A549 (cell line): ENCODE results near the gene PAEP. TPM values are rescaled to one million over a fixed set of nuclear protein-coding genes. Genes with fewer than 3 reads are reported as not detected.

Experiments
- ATAC-seq, 2 experiments: fragments of 200-7000 bp in 1 of 2; fragments of >200 bp in 1 of 2; cut with Nextera tagmentation in 1 of 2; cut with Tn5 transposase in 1 of 2; 3 replicates each; pipeline versions ENCODE4 v1.8.0 to v1.9.1; 2018 to 2020; ENCODE audit warnings: mild to moderate bottlenecking in 1 of 2, moderate library complexity in 1 of 2
- CTCF ChIA-PET: fragments of 300-600 bp; sonication (Branson Sonifier 250); formaldehyde crosslinking; extraction: SDS; loops from one replicate; lab custom pipeline; 2021; ENCODE audit warnings: antibody characterized with exemption, inconsistent platforms; lab: Yijun Ruan, JAX
- POLR2A ChIA-PET: fragments of 350-600 bp; formaldehyde crosslinking; extraction: SDS; loops from one replicate; lab custom pipeline; 2021; ENCODE audit warnings: antibody characterized with exemption, inconsistent platforms; lab: Yijun Ruan, JAX
- DNase-seq, 2 experiments: peaks; one replicate each; pipeline versions ENCODE4 v3.0.0 to v3.0.0-alpha.2; 2011 to 2016; ENCODE audit warnings: low read depth in 1 of 2, low spot score in 1 of 2
- FAIRE-seq: peaks from 2 replicates; lab custom pipeline; 2011; peaks lifted over from hg19 to GRCh38; lab: Jason Lieb, UNC
- H3K27ac ChIP-seq, 2 experiments: fragments of >200 bp; sonication (Bioruptor Twin); formaldehyde crosslinking; 3 replicates each; pipeline ENCODE4 v1.5.1; 2016 to 2017
- H3K4me1 ChIP-seq: fragments of >200 bp; sonication (Bioruptor Twin); formaldehyde crosslinking; 3 replicates; pipeline ENCODE4 v1.6.1; 2016
- H3K4me2 ChIP-seq: fragments of >200 bp; sonication (Bioruptor Twin); formaldehyde crosslinking; 3 replicates; pipeline ENCODE4 v1.6.1; 2016
- H3K4me3 ChIP-seq: fragments of >200 bp; sonication (Bioruptor Twin); formaldehyde crosslinking; 3 replicates; pipeline ENCODE4 v1.5.1; 2016
- H3K9me3 ChIP-seq: fragments of >200 bp; sonication (Bioruptor Twin); formaldehyde crosslinking; 3 replicates; pipeline ENCODE4 v1.6.1; 2016
- BCL3 ChIP-seq: fragments of >200 bp; sonication (Bioruptor Twin); formaldehyde crosslinking; IDR thresholded peaks from 3 replicates; pipeline ENCODE4 v1.6.1; 2016
- CBX8 ChIP-seq: fragments of 200-600 bp; sonication (generic); IDR thresholded peaks from 2 replicates; pipeline ENCODE4 v1.6.1; 2016
- EP300 ChIP-seq, 2 experiments: fragments of >200 bp; sonication (Bioruptor Twin); formaldehyde crosslinking; IDR thresholded peaks; 2 replicates in 1 of 2; 3 replicates in 1 of 2; pipeline ENCODE4 v1.6.1; 2016 to 2017
- FOSL2 ChIP-seq, 2 experiments: fragments of 450-650 bp in 1 of 2; fragments of >200 bp in 1 of 2; sonication (Bioruptor Twin) in 1 of 2; formaldehyde crosslinking; IDR thresholded peaks; 2 replicates each; pipeline versions ENCODE4 v1.5.0 to v1.6.1; 2016 to 2020; ENCODE audit warnings: mild to moderate bottlenecking in 1 of 2, moderate library complexity in 1 of 2
- FOXS1 ChIP-seq: fragments of 250-450 bp; sonication (Bioruptor Pico); IDR thresholded peaks from 2 replicates; pipeline ENCODE4 v1.5.0; 2020; ENCODE audit warnings: mild to moderate bottlenecking, moderate library complexity
- HDAC2 ChIP-seq: fragments of 200-600 bp; sonication (generic); IDR thresholded peaks from 2 replicates; pipeline ENCODE4 v1.6.1; 2016
- KDM5A ChIP-seq: fragments of 200-600 bp; sonication (generic); IDR thresholded peaks from 2 replicates; pipeline ENCODE4 v1.6.1; 2016; ENCODE audit warnings: antibody characterized with exemption, mild to moderate bottlenecking
- MAFK ChIP-seq: fragments of 450-650 bp; IDR thresholded peaks from 2 replicates; pipeline ENCODE4 v1.6.1; 2014; ENCODE audit not compliant: partially characterized antibody
- MAX ChIP-seq: IDR thresholded peaks from 2 replicates; pipeline ENCODE4 v1.6.1; 2012
- NFE2L2 ChIP-seq: fragments of 150-350 bp; conservative IDR thresholded peaks from 2 replicates; pipeline ENCODE4 v1.6.1; 2014; ENCODE audit warnings: low read length
- PHF8 ChIP-seq: fragments of 200-600 bp; sonication (generic); IDR thresholded peaks from 2 replicates; pipeline ENCODE4 v1.6.1; 2016; ENCODE audit warnings: low read depth, mild to moderate bottlenecking, antibody characterized with exemption, moderate library complexity, borderline replicate concordance
- POLR2AphosphoS2 ChIP-seq: conservative IDR thresholded peaks from 2 replicates; pipeline ENCODE4 v1.6.1; 2012; ENCODE audit warnings: low read length, improper control_type of control experiment, inconsistent platforms
- RAD21 ChIP-seq, 2 experiments: fragments of >200 bp in 1 of 2; sonication (Bioruptor Twin) in 1 of 2; formaldehyde crosslinking in 1 of 2; IDR thresholded peaks in 1 of 2; conservative IDR thresholded peaks in 1 of 2; 2 replicates in 1 of 2; 3 replicates in 1 of 2; pipeline ENCODE4 v1.6.1; 2012 to 2018; ENCODE audit warnings: inconsistent platforms in 1 of 2
- RARB ChIP-seq: fragments of 250-450 bp; sonication (Bioruptor Pico); IDR thresholded peaks from 2 replicates; pipeline ENCODE4 v1.8.0; 2021; ENCODE audit warnings: mild to moderate bottlenecking, moderate library complexity
- RCOR1 ChIP-seq: fragments of 150-350 bp; IDR thresholded peaks from 2 replicates; pipeline ENCODE4 v1.6.1; 2014; ENCODE audit warnings: antibody characterized with exemption, low read length, low read depth
- REST ChIP-seq: fragments of 200-600 bp; sonication (generic); IDR thresholded peaks from 2 replicates; pipeline ENCODE4 v1.6.1; 2016; ENCODE audit warnings: antibody characterized with exemption, mild to moderate bottlenecking, moderate library complexity
- RFX5 ChIP-seq: fragments of 450-650 bp; IDR thresholded peaks from 2 replicates; pipeline ENCODE4 v1.7.1; 2014; ENCODE audit warnings: antibody characterized with exemption, mild to moderate bottlenecking, moderate library complexity
- RNF2 ChIP-seq: fragments of 200-600 bp; sonication (generic); IDR thresholded peaks from 2 replicates; pipeline ENCODE4 v1.6.1; 2016; ENCODE audit warnings: low read depth, mild to moderate bottlenecking, antibody characterized with exemption, moderate library complexity, borderline replicate concordance
- SREBF2 ChIP-seq: fragments of 450-650 bp; IDR thresholded peaks from 2 replicates; pipeline ENCODE4 v1.6.1; 2014; ENCODE audit warnings: mild to moderate bottlenecking, moderate library complexity
- TFCP2L1 ChIP-seq: fragments of 250-450 bp; sonication (Bioruptor Pico); IDR thresholded peaks from 2 replicates; pipeline ENCODE4 v1.5.0; 2021; ENCODE audit warnings: mild to moderate bottlenecking
- TP53 ChIP-seq: fragments of 250-450 bp; sonication (Bioruptor Pico); IDR thresholded peaks from 2 replicates; pipeline ENCODE4 v1.5.0; 2021; ENCODE audit warnings: mild to moderate bottlenecking, moderate library complexity
- ZNF302 ChIP-seq: fragments of 250-450 bp; sonication (Bioruptor Pico); IDR thresholded peaks from 2 replicates; pipeline ENCODE4 v1.9.0; 2021; ENCODE audit warnings: inconsistent platforms, mild to moderate bottlenecking, moderate library complexity
- WGBS: methylation state at CpG from one replicate; pipeline ENCODE4 v1.1.6; 2017; ENCODE audit errors: missing lambda C conversion rate; 5-methylcytosine and 5-hydroxymethylcytosine counted together
- polyA plus RNA-seq, 4 experiments: library from polyadenylated mRNA; depleted of rRNA in 3 of 4; stranded (reverse); fragments of >200 nt; fragmentation: RNase III in 1 of 4; extraction: RNeasy Plus Mini Kit Qiagen cat#74134 plus additional on column Dnase treatment in 1 of 4; gene quantifications; 2 replicates in 3 of 4; 3 replicates in 1 of 4; pipeline ENCODE4 v1.2.3, GENCODE V29; 2011 to 2017

Gene PAEP
- polyA plus RNA-seq, 2 of the 4 experiments (the other 2 are of a cell fraction) = not detected

- FAIRE-seq (no peak), ATAC-seq (peak; percentile 17 to 39; a peak in 4 of 6 replicates), DNase-seq (no peak)
- WGBS = 68% methylated on average over 11 of the region's 27 CpGs
- ChIA-PET CTCF (interaction anchor here (1.2 kb wide), 3 partner anchors 19 to 79 kb away, joined by 4 to 7 read pairs (median 5); no protein-coding TSS in a partner anchor), POLR2A (no interaction called here)
- Histone ChIP-seq H3K9me3 (no peaks in the 10 kb centered on the region), H3K27ac (no peak overlapping the region), H3K4me3 (no peak overlapping the region), H3K4me2 (no peak overlapping the region; the same call in 2 of the 3 replicates), H3K4me1 (peaks cover 10% of the 10 kb centered on the region; the same call in 1 of the 3 replicates)
- TF ChIP-seq RFX5 = no peak
- TF ChIP-seq FOSL2 (IDR thresholded peaks at IDR 0.05) = no peak
- peak; percentile 45 for TF ChIP-seq FOSL2 (CRISPR knock-in tag; IDR thresholded peaks at IDR 0.05)
- TF ChIP-seq SREBF2 = no peak
- no peak for TF ChIP-seq RARB (CRISPR knock-in tag)
These were observed 37.3 kb upstream of the PAEP start for GRCh38 chr9:135524130-135524861.

GRCh38 chr9:135525241-135526088 lies 36.1 kb upstream of the PAEP start:
- FAIRE-seq (no peak), DNase-seq (no peak), ATAC-seq (no peak)
- Histone ChIP-seq H3K4me1 (peaks cover 10% of the 10 kb centered on the region; the same call in 1 of the 3 replicates), H3K4me2 (no peak overlapping the region), H3K27ac (no peak overlapping the region), H3K4me3 (no peak overlapping the region), H3K9me3 (no peaks in the 10 kb centered on the region)
- no peak for TF ChIP-seq MAFK
- TF ChIP-seq BCL3 = no peak
- TF ChIP-seq SREBF2 = no peak
- TF ChIP-seq KDM5A = no peak
- TF ChIP-seq FOXS1 (CRISPR knock-in tag) = no peak
- TF ChIP-seq CBX8 = no peak
- no peak for TF ChIP-seq NFE2L2
- TF ChIP-seq MAX = no peak
- TF ChIP-seq REST = no peak
- TF ChIP-seq RCOR1 = no peak
- no peak for TF ChIP-seq RFX5
- TF ChIP-seq TP53 (CRISPR knock-in tag) = no peak
- no peak for TF ChIP-seq RNF2
- no peak for TF ChIP-seq HDAC2
- TF ChIP-seq POLR2AphosphoS2 = no peak
- no peak for TF ChIP-seq PHF8
- TF ChIP-seq ZNF302 (CRISPR knock-in tag) = no peak
- no peak for TF ChIP-seq TFCP2L1
- TF ChIP-seq EP300 (IDR thresholded peaks at IDR 0.05) = no peak
- no peak for TF ChIP-seq RAD21 (conservative IDR thresholded peaks at IDR 0.05 in 1 of 2, IDR thresholded peaks at IDR 0.05 in 1 of 2)
- CTCF ChIA-PET = interaction anchor here (0.6 to 1.2 kb wide), 3 partner anchors 21 to 112 kb away, joined by 4 to 7 read pairs (median 4); no protein-coding TSS in a partner anchor
- 73% methylated on average over 18 of the region's 31 CpGs for WGBS
- POLR2A ChIA-PET = no interaction called here
